ENCODE data around the gene JMJD1C.

Gene JMJD1C

GRCh38 chr10:63480237-63480636, 14.5 kb upstream of the JMJD1C start:
- H3K18ac ChIP-seq (ENCODE audit: low read length): no peak overlapping the region
- H2BK5ac ChIP-seq (ENCODE audit: low read length): no peak overlapping the region
- WGBS, 2 donors (ENCODE audit: extremely low coverage in 2 of 2, insufficient read length in 2 of 2, insufficient replicate concordance in 1 of 2): no CpG with 5 or more reads among the region's 5 CpGs
- H3K4me3 ChIP-seq (ENCODE audit: low read length in 2 of 2): no peak overlapping the region
- no peak overlapping the region for H2BK12ac ChIP-seq (ENCODE audit: low read length)
- H3K4me2 ChIP-seq (ENCODE audit: insufficient read depth, low read length, poor library complexity, severe bottlenecking): no peak overlapping the region
- no peak overlapping the region for H3K27ac ChIP-seq (replicated peaks; ENCODE audit: low read length)
- peaks cover 2 to 3% of the 10 kb centered on the region in 2 donors for H3K4me1 ChIP-seq (ENCODE audit: control insufficient read depth in 2 of 2, insufficient read depth in 1 of 2, low read depth in 1 of 2, low read length in 2 of 2)
- H3K9me3 ChIP-seq (replicated peaks in 1 of 2; ENCODE audit: control insufficient read depth in 2 of 2, insufficient read depth in 1 of 2, low read depth in 1 of 2, low read length in 2 of 2): peaks cover 0 to 8% of the 10 kb centered on the region in 2 donors
- H3K14ac ChIP-seq (ENCODE audit: low read length): no peak overlapping the region
- H3K9ac ChIP-seq (ENCODE audit: low read depth, low read length, poor library complexity): no peak overlapping the region
- no peak overlapping the region for H3K4ac ChIP-seq (ENCODE audit: low read length)
- H3K79me1 ChIP-seq (ENCODE audit: low read depth, low read length): peaks cover 2% of the 10 kb centered on the region
- H3K23ac ChIP-seq (ENCODE audit: low read depth, low read length, poor library complexity): no peak overlapping the region
- H4K8ac ChIP-seq (ENCODE audit: low read depth, low read length): no peak overlapping the region
- H3K36me3 ChIP-seq (replicated peaks in 1 of 2; ENCODE audit: control insufficient read depth in 2 of 2, insufficient read depth in 2 of 2, low read length in 2 of 2): peaks cover 0 to 4% of the 10 kb centered on the region in 2 donors
- no peak overlapping the region for H2BK15ac ChIP-seq (ENCODE audit: low read length)
- no peak overlapping the region for H2AFZ ChIP-seq (ENCODE audit: low read length)
- no peak overlapping the region for H2AK5ac ChIP-seq (ENCODE audit: low read depth, low read length)
- H2BK120ac ChIP-seq (ENCODE audit: low read depth, low read length): no peak overlapping the region
- H4K91ac ChIP-seq (ENCODE audit: low read depth, low read length, poor library complexity): no peak overlapping the region
- H3K27me3 ChIP-seq (ENCODE audit: control insufficient read depth in 3 of 3, insufficient read depth in 3 of 3, low read depth in 1 of 3, low read length in 3 of 3): no peaks in the 10 kb centered on the region
- no peak for DNase-seq (ENCODE audit: low spot score)

GRCh38 chr10:63478564-63478963, 12.8 kb upstream of the JMJD1C start:
- Histone ChIP-seq H3K18ac (ENCODE audit: low read length) (no peak overlapping the region), H3K4me3 (ENCODE audit: low read length in 2 of 2) (no peak overlapping the region), H3K79me1 (ENCODE audit: low read depth, low read length) (peaks cover 2% of the 10 kb centered on the region), H3K27ac (replicated peaks; ENCODE audit: low read length) (no peak overlapping the region), H3K4ac (ENCODE audit: low read length) (no peak overlapping the region), H3K4me1 (ENCODE audit: control insufficient read depth in 2 of 2, insufficient read depth in 1 of 2, low read depth in 1 of 2, low read length in 2 of 2) (no peaks in the 10 kb centered on the region), H4K91ac (ENCODE audit: low read depth, low read length, poor library complexity) (no peak overlapping the region), H3K9me3 (replicated peaks in 1 of 2; ENCODE audit: control insufficient read depth in 2 of 2, insufficient read depth in 1 of 2, low read depth in 1 of 2, low read length in 2 of 2) (peaks cover 0 to 8% of the 10 kb centered on the region in 2 donors), H3K23ac (ENCODE audit: low read depth, low read length, poor library complexity) (no peak overlapping the region), H3K4me2 (ENCODE audit: insufficient read depth, low read length, poor library complexity, severe bottlenecking) (no peak overlapping the region), H2BK15ac (ENCODE audit: low read length) (no peak overlapping the region), H2BK120ac (ENCODE audit: low read depth, low read length) (no peak overlapping the region), H2BK5ac (ENCODE audit: low read length) (no peak overlapping the region), H4K8ac (ENCODE audit: low read depth, low read length) (no peak overlapping the region), H3K14ac (ENCODE audit: low read length) (no peak overlapping the region), H2BK12ac (ENCODE audit: low read length) (no peak overlapping the region), H2AFZ (ENCODE audit: low read length) (no peak overlapping the region), H3K9ac (ENCODE audit: low read depth, low read length, poor library complexity) (no peak overlapping the region), H3K27me3 (ENCODE audit: control insufficient read depth in 3 of 3, insufficient read depth in 3 of 3, low read depth in 1 of 3, low read length in 3 of 3) (no peaks in the 10 kb centered on the region), H3K36me3 (replicated peaks in 1 of 2; ENCODE audit: control insufficient read depth in 2 of 2, insufficient read depth in 2 of 2, low read length in 2 of 2) (peaks cover 0 to 4% of the 10 kb centered on the region in 2 donors), H2AK5ac (ENCODE audit: low read depth, low read length) (no peak overlapping the region)
- no peak for DNase-seq (ENCODE audit: low spot score)
- no CpG with 5 or more reads among the region's 3 CpGs for WGBS, 2 donors (ENCODE audit: extremely low coverage in 2 of 2, insufficient read length in 2 of 2, insufficient replicate concordance in 1 of 2)

- H2BK12ac ChIP-seq (ENCODE audit: low read length): no peak overlapping the region
- no peak for DNase-seq (ENCODE audit: low spot score)
- H2AFZ ChIP-seq (ENCODE audit: low read length): no peak overlapping the region
- peaks cover 2% of the 10 kb centered on the region for H3K79me1 ChIP-seq (ENCODE audit: low read depth, low read length)
- H3K4me3 ChIP-seq (ENCODE audit: low read length in 2 of 2): no peak overlapping the region
- no peak overlapping the region for H3K27ac ChIP-seq (replicated peaks; ENCODE audit: low read length)
- H3K4me2 ChIP-seq (ENCODE audit: insufficient read depth, low read length, poor library complexity, severe bottlenecking): no peak overlapping the region
- H3K4ac ChIP-seq (ENCODE audit: low read length): no peak overlapping the region
- H2BK120ac ChIP-seq (ENCODE audit: low read depth, low read length): no peak overlapping the region
- H3K9me3 ChIP-seq (replicated peaks in 1 of 2; ENCODE audit: control insufficient read depth in 2 of 2, insufficient read depth in 1 of 2, low read depth in 1 of 2, low read length in 2 of 2): peaks cover 0 to 8% of the 10 kb centered on the region in 2 donors
- H2BK5ac ChIP-seq (ENCODE audit: low read length): no peak overlapping the region
- no peaks in the 10 kb centered on the region for H3K27me3 ChIP-seq (ENCODE audit: control insufficient read depth in 3 of 3, insufficient read depth in 3 of 3, low read depth in 1 of 3, low read length in 3 of 3)
- no peak overlapping the region for H4K8ac ChIP-seq (ENCODE audit: low read depth, low read length)
- H3K18ac ChIP-seq (ENCODE audit: low read length): no peak overlapping the region
- H3K9ac ChIP-seq (ENCODE audit: low read depth, low read length, poor library complexity): no peak overlapping the region
- no peak overlapping the region for H3K14ac ChIP-seq (ENCODE audit: low read length)
- H2AK5ac ChIP-seq (ENCODE audit: low read depth, low read length): no peak overlapping the region
- no peak overlapping the region for H3K23ac ChIP-seq (ENCODE audit: low read depth, low read length, poor library complexity)
- H4K91ac ChIP-seq (ENCODE audit: low read depth, low read length, poor library complexity): no peak overlapping the region
- no CpG with 5 or more reads among the region's 1 CpG for WGBS, 2 donors (ENCODE audit: extremely low coverage in 2 of 2, insufficient read length in 2 of 2, insufficient replicate concordance in 1 of 2)
- H3K36me3 ChIP-seq (replicated peaks in 1 of 2; ENCODE audit: control insufficient read depth in 2 of 2, insufficient read depth in 2 of 2, low read length in 2 of 2): peaks cover 0 to 4% of the 10 kb centered on the region in 2 donors
- no peak overlapping the region for H2BK15ac ChIP-seq (ENCODE audit: low read length)
- no peaks in the 10 kb centered on the region for H3K4me1 ChIP-seq (ENCODE audit: control insufficient read depth in 2 of 2, insufficient read depth in 1 of 2, low read depth in 1 of 2, low read length in 2 of 2)
Measured at GRCh38 chr10:63477927-63478326, 12.2 kb upstream of the JMJD1C start.

- Histone ChIP-seq H2BK5ac (ENCODE audit: low read length) (no peak overlapping the region), H2BK15ac (ENCODE audit: low read length) (no peak overlapping the region), H3K14ac (ENCODE audit: low read length) (no peak overlapping the region), H3K23ac (ENCODE audit: low read depth, low read length, poor library complexity) (no peak overlapping the region), H3K18ac (ENCODE audit: low read length) (no peak overlapping the region), H2BK120ac (ENCODE audit: low read depth, low read length) (no peak overlapping the region), H3K9me3 (replicated peaks in 1 of 2; ENCODE audit: control insufficient read depth in 2 of 2, insufficient read depth in 1 of 2, low read depth in 1 of 2, low read length in 2 of 2) (peaks cover 0 to 8% of the 10 kb centered on the region in 2 donors), H3K4ac (ENCODE audit: low read length) (no peak overlapping the region), H3K27ac (replicated peaks; ENCODE audit: low read length) (no peak overlapping the region), H3K4me3 (ENCODE audit: low read length in 2 of 2) (no peak overlapping the region), H3K4me2 (ENCODE audit: insufficient read depth, low read length, poor library complexity, severe bottlenecking) (no peak overlapping the region), H4K91ac (ENCODE audit: low read depth, low read length, poor library complexity) (no peak overlapping the region), H3K36me3 (replicated peaks in 1 of 2; ENCODE audit: control insufficient read depth in 2 of 2, insufficient read depth in 2 of 2, low read length in 2 of 2) (peaks cover 0 to 4% of the 10 kb centered on the region in 2 donors), H3K27me3 (ENCODE audit: control insufficient read depth in 3 of 3, insufficient read depth in 3 of 3, low read depth in 1 of 3, low read length in 3 of 3) (no peaks in the 10 kb centered on the region), H3K4me1 (ENCODE audit: control insufficient read depth in 2 of 2, insufficient read depth in 1 of 2, low read depth in 1 of 2, low read length in 2 of 2) (no peaks in the 10 kb centered on the region), H3K79me1 (ENCODE audit: low read depth, low read length) (no peaks in the 10 kb centered on the region), H4K8ac (ENCODE audit: low read depth, low read length) (no peak overlapping the region), H3K9ac (ENCODE audit: low read depth, low read length, poor library complexity) (no peak overlapping the region), H2BK12ac (ENCODE audit: low read length) (no peak overlapping the region), H2AK5ac (ENCODE audit: low read depth, low read length) (no peak overlapping the region), H2AFZ (ENCODE audit: low read length) (no peak overlapping the region)
- no CpG with 5 or more reads among the region's 8 CpGs for whole genome bisulfite sequencing, 2 donors (ENCODE audit: extremely low coverage in 2 of 2, insufficient read length in 2 of 2, insufficient replicate concordance in 1 of 2)
- no peak for DNase-seq (ENCODE audit: low spot score)
Measured at GRCh38 chr10:63474488-63474887, 8.7 kb upstream of the JMJD1C start.

Measured in neuronal stem cell (in vitro differentiated cells).